Measurements from ENCODE around the gene ATP2A2. TPM values are rescaled to one million over a fixed set of nuclear protein-coding genes. Genes with fewer than 3 reads are reported as not detected.

Gene ATP2A2
- total and polyA plus RNA-seq, 2 of the 8 experiments (the other 6 are each of a cell fraction or from before 2014, with no cell fraction given), result 86.1 to 271 TPM

DNA sequence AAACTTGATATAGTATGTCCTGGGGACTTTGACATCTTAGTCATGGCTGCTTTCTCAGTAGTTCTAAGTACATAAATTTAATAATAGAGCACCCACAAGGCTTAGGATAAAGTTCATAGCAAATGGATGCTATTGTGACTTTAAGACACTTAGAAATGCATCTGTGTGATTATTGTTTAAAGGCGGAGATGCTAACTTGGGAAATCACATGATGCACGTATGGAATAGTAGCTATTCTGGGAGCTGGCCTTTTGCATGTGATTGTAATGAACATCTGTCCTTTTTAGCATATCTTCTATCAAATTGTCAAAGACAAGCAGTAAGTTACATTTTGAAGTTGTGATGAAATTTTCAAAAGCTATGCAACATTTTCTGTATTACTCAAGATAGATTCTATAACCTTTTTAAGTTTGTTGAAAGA, 46.7 kb upstream of the ATP2A2 start:
- Histone ChIP-seq H3K4me3 (ENCODE audit: extremely low read depth in 1 of 4, insufficient read depth in 2 of 4, low read depth in 3 of 4, low read length in 4 of 4) (no peak overlapping the region), H3K27ac (ENCODE audit: low read depth, low read length) (no peak overlapping the region), H3K79me2 (ENCODE audit: control insufficient read depth in 1 of 2, insufficient read depth in 2 of 2, low read length in 2 of 2) (no peaks in the 10 kb centered on the region), H3K4me2 (ENCODE audit: insufficient read depth in 1 of 2, low read depth in 2 of 2, low read length in 2 of 2) (no peak overlapping the region), H2BK5ac (ENCODE audit: low read depth, low read length) (no peak overlapping the region), H2AK5ac (ENCODE audit: low read depth, low read length) (no peak overlapping the region), H2BK120ac (replicated peaks; ENCODE audit: low read depth, low read length) (no peak overlapping the region), H3K4ac (replicated peaks; ENCODE audit: insufficient read length, low read depth, low read length) (no peak overlapping the region), H3K9ac (replicated peaks in 1 of 4; ENCODE audit: extremely low read depth in 1 of 4, low read depth in 3 of 4, low read length in 3 of 4) (no peak overlapping the region), H3K79me1 (ENCODE audit: low read depth, low read length) (no peaks in the 10 kb centered on the region), H3K14ac (ENCODE audit: insufficient read length) (no peak overlapping the region), H2BK20ac (ENCODE audit: low read length) (no peak overlapping the region), H3K9me3 (ENCODE audit: insufficient read depth in 2 of 2, low read depth in 1 of 2, low read length in 1 of 2) (no peaks in the 10 kb centered on the region), H3K18ac (ENCODE audit: extremely low read depth, low read length) (no peak overlapping the region), H3K4me1 (replicated peaks in 1 of 4; ENCODE audit: control insufficient read depth in 3 of 4, insufficient read depth in 4 of 4, low read length in 3 of 4) (no peaks in the 10 kb centered on the region), H4K5ac (ENCODE audit: insufficient read length, low read depth, low read length) (no peak overlapping the region), H2BK15ac (ENCODE audit: low read length) (no peak overlapping the region), H4K91ac (replicated peaks; ENCODE audit: insufficient read length, low read length) (no peak overlapping the region), H4K20me1 (replicated peaks in 1 of 2; ENCODE audit: control insufficient read depth in 1 of 2, insufficient read depth in 2 of 2, low read length in 2 of 2) (no peaks in the 10 kb centered on the region), H3K36me3 (ENCODE audit: control insufficient read depth in 2 of 4, insufficient read depth in 4 of 4, low read length in 3 of 4) (no peaks in the 10 kb centered on the region), H2AFZ (ENCODE audit: low read length) (no peak overlapping the region), H3K56ac (replicated peaks; ENCODE audit: insufficient read length, low read depth, low read length) (no peak overlapping the region), H2BK12ac (ENCODE audit: low read depth, low read length) (no peak overlapping the region), H3K23me2 (ENCODE audit: low read depth, low read length) (no peaks in the 10 kb centered on the region), H4K8ac (ENCODE audit: extremely low read depth, insufficient read depth, low read length) (no peak overlapping the region), H3K27me3 (replicated peaks in 1 of 4; ENCODE audit: control insufficient read depth in 3 of 4, extremely low read depth in 1 of 4, insufficient read depth in 3 of 4, low read length in 3 of 4) (no peaks in the 10 kb centered on the region), H3K23ac (ENCODE audit: insufficient read length) (no peak overlapping the region)
- POLR2A ChIA-PET (ENCODE audit: partially characterized antibody), result no interaction called here
- no peak for FAIRE-seq
- TF ChIP-seq NANOG (IDR thresholded peaks at IDR 0.05; ENCODE audit: insufficient read depth, low read depth, low read length, poor library complexity, severe bottlenecking) (no peak), SUZ12 (IDR thresholded peaks at IDR 0.05; ENCODE audit: low read length) (no peak), CBX5 (IDR thresholded peaks at IDR 0.05; ENCODE audit: low read depth, low read length) (no peak), SIRT6 (IDR thresholded peaks at IDR 0.05; ENCODE audit: low read length) (no peak), NRF1 (IDR thresholded peaks at IDR 0.05; ENCODE audit: low read depth, low read length) (no peak)
- DNase-seq (ENCODE audit: low read depth in 1 of 2, low spot score in 2 of 2), result no peak
- CTCF ChIA-PET (ENCODE audit: partially characterized antibody), result no interaction called here
- WGBS, 2 experiments (ENCODE audit: extremely low coverage in 1 of 2, insufficient coverage in 1 of 2, insufficient read length in 1 of 2, insufficient replicate concordance in 2 of 2, low coverage in 1 of 2, low lambda C conversion rate in 2 of 2, missing lambda C conversion rate in 1 of 2), result 65% methylated on average over 2 of the region's 2 CpGs; no CpG with 5 or more reads in 1 of the 2 experiments
